Cardiac muscle cell (in vitro differentiated cells and primary cell): Measurements from ENCODE around the gene C12orf76. TPM values are rescaled to one million over a fixed set of nuclear protein-coding genes. Genes with fewer than 3 reads are reported as not detected.
"Not testable (repeated sequence)": the region's sequence is repeated elsewhere in the genome, so short reads cannot be mapped to it uniquely, and the experiment has no call there.

Source experiments
- DNase-seq, 2 donors: peaks; one replicate each; pipeline versions ENCODE4 v3.0.0 to v3.0.0-alpha.2; 2010 to 2017; ENCODE audit warnings: low read depth in 1 of 2, low spot score in 1 of 2
- H3K27ac ChIP-seq: fragments of 200-600 bp; sonication (generic); 2 replicates; pipeline ENCODE4 v1.5.1; 2016
- H3K27me3 ChIP-seq: fragments of 200-600 bp; sonication (generic); 2 replicates; pipeline ENCODE4 v1.6.0; 2016; ENCODE audit warnings: control low read depth
- H3K36me3 ChIP-seq: fragments of 200-600 bp; sonication (generic); 2 replicates; pipeline ENCODE4 v1.5.1; 2016; ENCODE audit warnings: control low read depth
- H3K4me1 ChIP-seq: fragments of 200-600 bp; sonication (generic); 2 replicates; pipeline ENCODE4 v1.8.1; 2017; ENCODE audit warnings: low read depth, mild to moderate bottlenecking, mixed run types
- H3K4me3 ChIP-seq: fragments of 200-600 bp; sonication (generic); 2 replicates; pipeline ENCODE4 v1.5.1; 2016; ENCODE audit warnings: mild to moderate bottlenecking
- H3K9me3 ChIP-seq: fragments of 200-600 bp; sonication (generic); 2 replicates; pipeline ENCODE4 v1.5.1; 2017; ENCODE audit warnings: low read depth, mild to moderate bottlenecking, control low read depth
- polyA plus RNA-seq: library from polyadenylated mRNA; unstranded; fragments of >200 nt; fragmentation: Nextera tagmentation; extraction: Ambion mirVana; gene quantifications from 2 replicates; pipeline ENCODE4 v1.2.1, GENCODE V29; 2016
- total RNA-seq: library from RNA; depleted of rRNA; stranded (reverse); fragments of >200 nt; gene quantifications from 2 replicates; pipeline ENCODE4 v1.2.3, GENCODE V29; 2016
- TF ChIP-seq, protein P1 (sequence below): IDR thresholded peaks from 2 replicates; pipeline ENCODE4 v1.5.1; 2012; ENCODE audit warnings: low read depth, mild to moderate bottlenecking, low read length

Gene C12orf76
- total and polyA plus RNA-seq, 2 experiments from 2014 or later = 19.8 to 25.0 TPM

DNA sequence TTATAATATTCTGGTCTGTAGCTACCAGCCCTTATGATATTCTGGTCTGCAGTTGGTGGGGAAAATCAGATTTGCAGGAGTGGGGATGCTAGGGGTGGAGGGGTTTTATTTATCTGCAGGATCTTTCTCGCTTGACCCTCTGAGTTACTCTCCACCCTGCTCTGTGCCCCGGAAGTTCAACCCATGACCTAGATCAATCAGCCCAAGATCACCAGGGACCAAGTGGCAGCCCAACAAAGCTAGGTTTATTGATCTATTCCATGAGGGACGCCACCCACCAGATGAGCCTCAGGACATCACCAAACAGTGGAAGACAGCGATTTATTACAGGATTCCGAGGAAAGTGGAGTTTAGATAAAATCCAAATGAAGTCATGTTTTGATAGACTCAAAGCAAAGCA lies 25.8 kb upstream of the C12orf76 start:
- TF ChIP-seq, protein P1, sequence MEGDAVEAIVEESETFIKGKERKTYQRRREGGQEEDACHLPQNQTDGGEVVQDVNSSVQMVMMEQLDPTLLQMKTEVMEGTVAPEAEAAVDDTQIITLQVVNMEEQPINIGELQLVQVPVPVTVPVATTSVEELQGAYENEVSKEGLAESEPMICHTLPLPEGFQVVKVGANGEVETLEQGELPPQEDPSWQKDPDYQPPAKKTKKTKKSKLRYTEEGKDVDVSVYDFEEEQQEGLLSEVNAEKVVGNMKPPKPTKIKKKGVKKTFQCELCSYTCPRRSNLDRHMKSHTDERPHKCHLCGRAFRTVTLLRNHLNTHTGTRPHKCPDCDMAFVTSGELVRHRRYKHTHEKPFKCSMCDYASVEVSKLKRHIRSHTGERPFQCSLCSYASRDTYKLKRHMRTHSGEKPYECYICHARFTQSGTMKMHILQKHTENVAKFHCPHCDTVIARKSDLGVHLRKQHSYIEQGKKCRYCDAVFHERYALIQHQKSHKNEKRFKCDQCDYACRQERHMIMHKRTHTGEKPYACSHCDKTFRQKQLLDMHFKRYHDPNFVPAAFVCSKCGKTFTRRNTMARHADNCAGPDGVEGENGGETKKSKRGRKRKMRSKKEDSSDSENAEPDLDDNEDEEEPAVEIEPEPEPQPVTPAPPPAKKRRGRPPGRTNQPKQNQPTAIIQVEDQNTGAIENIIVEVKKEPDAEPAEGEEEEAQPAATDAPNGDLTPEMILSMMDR = no peak
- H3K27me3 ChIP-seq = no peaks in the 10 kb centered on the region
- no peak overlapping the region for H3K4me3 ChIP-seq
- H3K36me3 ChIP-seq = no peaks in the 10 kb centered on the region
- H3K4me1 ChIP-seq = peaks cover under 1% of the 10 kb centered on the region
- H3K27ac ChIP-seq = no peak overlapping the region
- no peaks in the 10 kb centered on the region for H3K9me3 ChIP-seq
- DNase-seq = no peak

DNA sequence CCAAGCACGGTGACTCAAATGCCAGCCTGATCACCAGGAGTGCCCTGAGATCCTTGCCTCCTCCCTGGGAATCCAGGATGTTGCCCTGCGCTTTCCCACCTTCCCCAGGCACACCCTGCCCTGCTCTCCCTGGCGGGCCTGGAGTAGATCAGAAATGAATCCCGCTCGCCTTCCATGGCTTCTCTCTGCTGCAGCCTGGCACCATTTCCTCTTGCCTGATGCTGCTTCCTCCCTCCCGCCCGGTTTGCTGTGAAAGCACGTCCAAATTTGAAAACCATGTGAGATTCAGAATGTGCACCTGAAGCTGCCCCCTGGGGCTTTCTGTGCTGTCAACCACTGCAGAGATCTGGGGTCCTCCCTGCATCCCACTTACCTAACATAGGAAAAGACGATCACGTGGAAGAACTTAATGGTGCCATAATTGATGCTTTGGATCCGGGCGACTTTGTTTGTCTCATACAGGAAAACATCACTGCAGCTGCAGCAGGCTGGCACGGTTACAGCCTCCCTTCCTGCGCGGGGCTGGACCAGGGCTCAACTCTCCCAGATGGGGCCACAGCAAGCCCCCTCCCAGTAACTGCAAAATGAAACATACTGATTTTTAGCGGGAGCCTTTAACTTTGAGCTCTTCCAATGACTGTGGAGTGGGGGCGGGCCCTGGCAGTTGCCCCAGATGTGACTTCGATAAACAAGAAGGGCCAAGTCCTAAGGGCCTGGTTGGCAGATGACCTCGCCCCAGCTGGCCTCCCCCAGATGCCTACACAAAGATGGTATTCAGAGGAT lies 24.9 kb upstream of the C12orf76 start:
- Histone ChIP-seq H3K4me3 (no peak overlapping the region), H3K27ac (no peak overlapping the region), H3K4me1 (no peaks in the 10 kb centered on the region), H3K27me3 (no peaks in the 10 kb centered on the region), H3K9me3 (no peaks in the 10 kb centered on the region), H3K36me3 (no peaks in the 10 kb centered on the region)
- TF ChIP-seq, protein P1 = no peak
- DNase-seq = no peak

- not testable (repeated sequence) for H3K36me3 ChIP-seq, H3K9me3 ChIP-seq, DNase-seq, H3K27me3 ChIP-seq, H3K4me1 ChIP-seq, H3K4me3 ChIP-seq, H3K27ac ChIP-seq
Measured at GRCh38 chr12:110072636-110073035, 24.3 kb upstream of the C12orf76 start.

DNA sequence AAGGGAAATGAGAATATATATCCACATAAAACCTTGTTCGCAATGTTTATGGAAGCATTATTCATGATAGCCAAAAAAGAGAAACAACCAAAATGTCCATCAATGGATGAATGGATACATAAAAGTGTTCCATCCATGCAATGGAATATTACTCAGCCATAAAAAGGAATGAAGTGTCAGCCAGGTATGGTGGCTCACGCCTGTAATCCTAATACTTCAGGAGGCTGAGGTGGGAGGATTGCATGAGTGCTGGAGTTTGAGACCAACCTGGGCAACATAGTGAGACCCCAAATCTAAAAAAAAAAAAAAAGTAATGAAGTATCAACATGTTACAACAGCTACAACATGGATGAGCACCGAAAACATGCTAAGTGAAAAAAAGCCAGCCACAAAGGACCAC lies 23.6 kb upstream of the C12orf76 start:
- DNase-seq = no peak
- TF ChIP-seq, protein P1 = no peak
- Histone ChIP-seq H3K27me3 (no peaks in the 10 kb centered on the region), H3K36me3 (no peaks in the 10 kb centered on the region), H3K4me3 (no peak overlapping the region), H3K4me1 (no peaks in the 10 kb centered on the region), H3K27ac (no peak overlapping the region), H3K9me3 (no peaks in the 10 kb centered on the region)

DNA sequence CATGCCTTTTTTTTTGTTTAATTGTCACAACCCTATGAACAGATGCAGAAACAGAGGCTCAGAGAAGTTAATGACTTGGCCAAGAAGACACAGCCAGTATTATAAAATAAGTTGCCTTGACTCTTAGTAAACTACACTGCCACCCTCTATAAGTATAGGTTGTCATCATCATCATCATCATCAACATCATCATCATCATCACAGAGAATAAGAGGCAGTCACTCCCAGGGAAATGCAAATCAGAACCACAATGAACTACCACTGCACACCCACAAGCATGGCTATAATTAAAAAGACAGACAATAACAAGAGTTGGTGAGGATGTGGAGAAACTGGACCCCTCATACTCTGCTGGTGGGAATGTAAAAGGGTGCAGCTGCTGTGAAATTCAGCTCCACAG lies 23.2 kb upstream of the C12orf76 start:
- no peak for DNase-seq
- Histone ChIP-seq H3K27ac (no peak overlapping the region), H3K9me3 (no peaks in the 10 kb centered on the region), H3K36me3 (no peaks in the 10 kb centered on the region), H3K4me1 (no peaks in the 10 kb centered on the region), H3K4me3 (no peak overlapping the region), H3K27me3 (no peaks in the 10 kb centered on the region)
- TF ChIP-seq, protein P1 = no peak

DNA sequence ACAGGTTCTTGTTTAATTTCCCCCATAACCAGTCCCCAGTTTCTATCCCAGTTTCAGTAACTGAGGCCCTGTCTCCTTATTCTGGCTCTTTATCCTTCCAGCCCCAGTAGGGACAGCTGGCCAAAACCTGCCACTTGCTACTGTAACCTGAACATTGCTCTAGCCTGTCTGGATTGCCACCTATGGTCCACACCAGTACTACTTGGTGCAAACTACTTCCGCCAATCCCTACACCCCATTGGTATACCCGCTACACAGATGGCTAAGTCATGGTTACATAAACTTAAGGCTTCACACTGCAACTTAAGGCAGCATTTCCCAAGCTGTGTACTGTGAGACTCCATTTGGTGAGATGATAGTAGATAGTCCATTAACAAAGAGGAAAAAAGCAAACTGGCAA lies 20.3 kb upstream of the C12orf76 start:
- no peaks in the 10 kb centered on the region for H3K27me3 ChIP-seq
- no peak for DNase-seq
- TF ChIP-seq, protein P1 = no peak
- no peak overlapping the region for H3K4me3 ChIP-seq
- H3K4me1 ChIP-seq = no peaks in the 10 kb centered on the region
- H3K9me3 ChIP-seq = peaks cover 2% of the 10 kb centered on the region
- H3K27ac ChIP-seq = no peak overlapping the region
- no peaks in the 10 kb centered on the region for H3K36me3 ChIP-seq

GRCh38 chr12:110068115-110068514 lies 19.8 kb upstream of the C12orf76 start:
- not testable (repeated sequence) for H3K36me3 ChIP-seq, H3K27me3 ChIP-seq, H3K27ac ChIP-seq, H3K4me3 ChIP-seq, DNase-seq, H3K4me1 ChIP-seq, H3K9me3 ChIP-seq
